SU-DHL-6 (cell line): ENCODE data around the gene SHROOM2.

Source experiments
- H2AFZ ChIP-seq: fragments of 200-600 bp; sonication (generic); 2 replicates; pipeline ENCODE4 v1.6.1; 2014; ENCODE audit warnings: low read depth, mild to moderate bottlenecking, moderate library complexity, mixed read lengths, antibody characterized with exemption, low read length; ENCODE audit not compliant: severe bottlenecking
- H3F3A ChIP-seq: fragments of 200-600 bp; shearing (Covaris generic); 2 replicates; pipeline ENCODE4 v1.6.0; 2016; ENCODE audit warnings: antibody characterized with exemption, mild to moderate bottlenecking; ENCODE audit not compliant: insufficient read depth
- H3K27ac ChIP-seq: fragments of 200-600 bp; sonication (generic); 2 replicates; pipeline ENCODE4 v1.5.1; 2016; ENCODE audit warnings: low read depth, mild to moderate bottlenecking, low read length, moderate library complexity, mixed read lengths
- H3K27me3 ChIP-seq: fragments of 200-600 bp; sonication (generic), shearing (Covaris generic); 2 replicates; pipeline ENCODE4 v1.6.0; 2014; ENCODE audit warnings: mild to moderate bottlenecking, low read length
- H3K36me3 ChIP-seq: fragments of 200-600 bp; sonication (generic); 2 replicates; pipeline ENCODE4 v1.6.1; 2014; ENCODE audit warnings: mild to moderate bottlenecking, low read length, mixed read lengths
- H3K4me2 ChIP-seq: fragments of 300-600, 200-600 bp; shearing (Covaris generic), sonication (generic); 2 replicates; pipeline ENCODE4 v1.6.0; 2014; ENCODE audit warnings: low read length, low read depth, mild to moderate bottlenecking; ENCODE audit not compliant: poor library complexity, severe bottlenecking
- H3K4me3 ChIP-seq: fragments of 200-600 bp; sonication (generic); 2 replicates; pipeline ENCODE4 v1.5.1; 2014; ENCODE audit warnings: antibody characterized with exemption, low read length, mild to moderate bottlenecking, mixed read lengths; ENCODE audit not compliant: insufficient read depth, poor library complexity, severe bottlenecking
- H3K79me2 ChIP-seq: fragments of 200-600 bp; sonication (generic); 2 replicates; pipeline ENCODE4 v1.6.1; 2014; ENCODE audit warnings: mild to moderate bottlenecking, low read length, moderate library complexity; ENCODE audit not compliant: insufficient read depth
- H3K9ac ChIP-seq: fragments of 200-600 bp; sonication (generic); 2 replicates; pipeline ENCODE4 v1.7.0; 2014; ENCODE audit warnings: mild to moderate bottlenecking, low read length
- H3K9me2 ChIP-seq: fragments of 200-600 bp; sonication (generic); replicated peaks from 2 replicates; pipeline ENCODE4 v1.6.1; 2014; ENCODE audit warnings: low read length; ENCODE audit not compliant: insufficient read depth
- H3K9me3 ChIP-seq: fragments of 200-600 bp; sonication (generic); 2 replicates; pipeline ENCODE4 v1.6.1; 2014; ENCODE audit warnings: low read length, mixed read lengths; ENCODE audit not compliant: insufficient read depth
- H4K20me1 ChIP-seq: fragments of 200-600 bp; sonication (generic); 2 replicates; pipeline ENCODE4 v1.6.1; 2014; ENCODE audit warnings: low read depth, mild to moderate bottlenecking, antibody characterized with exemption, low read length, moderate library complexity, mixed read lengths
- CTCF ChIP-seq: fragments of 200-600 bp; sonication (generic); IDR thresholded peaks from one replicate; pipeline ENCODE4 v1.5.1; 2017; ENCODE audit warnings: antibody characterized with exemption, mild to moderate bottlenecking, low read length, moderate library complexity; ENCODE audit not compliant: insufficient read depth, poor library complexity, severe bottlenecking
- EZH2phosphoT487 ChIP-seq: fragments of 200-600 bp; sonication (generic), shearing (Covaris generic); conservative IDR thresholded peaks from 2 replicates; pipeline ENCODE4 v1.6.1; 2018; ENCODE audit warnings: mild to moderate bottlenecking, antibody characterized with exemption, low read length, moderate library complexity, mixed read lengths

SHROOM2 gene

GRCh38 chrX:9788911-9789310, 2.7 kb downstream of the SHROOM2 start:
- Histone ChIP-seq H3K9me3 (no peaks in the 10 kb centered on the region), H3K36me3 (no peaks in the 10 kb centered on the region), H2AFZ (no peak overlapping the region), H3K27me3 (no peaks in the 10 kb centered on the region), H3K9ac (no peak overlapping the region), H3K9me2 (no peaks in the 10 kb centered on the region), H3K79me2 (no peaks in the 10 kb centered on the region), H3K4me2 (no peak overlapping the region), H3K4me3 (no peak overlapping the region), H4K20me1 (no peaks in the 10 kb centered on the region), H3F3A (no peaks in the 10 kb centered on the region), H3K27ac (no peak overlapping the region)
- TF ChIP-seq EZH2phosphoT487: no peak
- no peak for TF ChIP-seq CTCF

- H3K27ac ChIP-seq: no peak overlapping the region
- no peak for TF ChIP-seq CTCF
- TF ChIP-seq EZH2phosphoT487: no peak
- no peaks in the 10 kb centered on the region for H3F3A ChIP-seq
- H3K27me3 ChIP-seq: no peaks in the 10 kb centered on the region
- no peak overlapping the region for H3K4me3 ChIP-seq
- H3K4me2 ChIP-seq: no peak overlapping the region
- H4K20me1 ChIP-seq: no peaks in the 10 kb centered on the region
- H3K9me3 ChIP-seq: no peaks in the 10 kb centered on the region
- no peaks in the 10 kb centered on the region for H3K9me2 ChIP-seq
- H3K79me2 ChIP-seq: no peaks in the 10 kb centered on the region
- no peak overlapping the region for H3K9ac ChIP-seq
- no peaks in the 10 kb centered on the region for H3K36me3 ChIP-seq
- H2AFZ ChIP-seq: no peak overlapping the region
Observed at GRCh38 chrX:9789555-9789954, 3.3 kb downstream of the SHROOM2 start.

- no peaks in the 10 kb centered on the region for H3K9me3 ChIP-seq
- no peaks in the 10 kb centered on the region for H3K79me2 ChIP-seq
- H3K27me3 ChIP-seq: no peaks in the 10 kb centered on the region
- no peaks in the 10 kb centered on the region for H3F3A ChIP-seq
- no peaks in the 10 kb centered on the region for H3K36me3 ChIP-seq
- no peak for TF ChIP-seq EZH2phosphoT487
- TF ChIP-seq CTCF: no peak
- H3K9ac ChIP-seq: no peak overlapping the region
- no peak overlapping the region for H3K27ac ChIP-seq
- H4K20me1 ChIP-seq: no peaks in the 10 kb centered on the region
- no peak overlapping the region for H2AFZ ChIP-seq
- no peak overlapping the region for H3K4me3 ChIP-seq
- H3K4me2 ChIP-seq: no peak overlapping the region
- H3K9me2 ChIP-seq: no peaks in the 10 kb centered on the region
Observed at GRCh38 chrX:9790866-9791265, 4.6 kb downstream of the SHROOM2 start.
